PC-3 (cell line): Measurements from ENCODE around the gene CAPN8.

Experiments used
- EZH2 ChIP-seq: fragments of 300-600 bp; sonication (generic); IDR thresholded peaks from one replicate; pipeline ENCODE4 v1.6.1; 2017; ENCODE audit warnings: antibody characterized with exemption, mild to moderate bottlenecking, low read length; ENCODE audit not compliant: unreplicated experiment
- EZH2phosphoT487 ChIP-seq: fragments of 300-600 bp; sonication (generic); IDR thresholded peaks from 2 replicates; pipeline ENCODE4 v1.6.1; 2018; ENCODE audit warnings: mild to moderate bottlenecking, antibody characterized with exemption, low read length, borderline replicate concordance
- TF ChIP-seq, protein P1 (sequence below): fragments of 300-600 bp; sonication (generic); conservative IDR thresholded peaks from 2 replicates; pipeline ENCODE4 v1.5.1; 2017; ENCODE audit warnings: antibody characterized with exemption, low read depth, mild to moderate bottlenecking, low read length

GRCh38 chr1:223712194-223712849 is 46.8 kb upstream of the CAPN8 start, which contains the start of gene CAPN2:
- TF ChIP-seq, protein P1, sequence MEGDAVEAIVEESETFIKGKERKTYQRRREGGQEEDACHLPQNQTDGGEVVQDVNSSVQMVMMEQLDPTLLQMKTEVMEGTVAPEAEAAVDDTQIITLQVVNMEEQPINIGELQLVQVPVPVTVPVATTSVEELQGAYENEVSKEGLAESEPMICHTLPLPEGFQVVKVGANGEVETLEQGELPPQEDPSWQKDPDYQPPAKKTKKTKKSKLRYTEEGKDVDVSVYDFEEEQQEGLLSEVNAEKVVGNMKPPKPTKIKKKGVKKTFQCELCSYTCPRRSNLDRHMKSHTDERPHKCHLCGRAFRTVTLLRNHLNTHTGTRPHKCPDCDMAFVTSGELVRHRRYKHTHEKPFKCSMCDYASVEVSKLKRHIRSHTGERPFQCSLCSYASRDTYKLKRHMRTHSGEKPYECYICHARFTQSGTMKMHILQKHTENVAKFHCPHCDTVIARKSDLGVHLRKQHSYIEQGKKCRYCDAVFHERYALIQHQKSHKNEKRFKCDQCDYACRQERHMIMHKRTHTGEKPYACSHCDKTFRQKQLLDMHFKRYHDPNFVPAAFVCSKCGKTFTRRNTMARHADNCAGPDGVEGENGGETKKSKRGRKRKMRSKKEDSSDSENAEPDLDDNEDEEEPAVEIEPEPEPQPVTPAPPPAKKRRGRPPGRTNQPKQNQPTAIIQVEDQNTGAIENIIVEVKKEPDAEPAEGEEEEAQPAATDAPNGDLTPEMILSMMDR, result peak; percentile 68
- TF ChIP-seq EZH2 (no peak), EZH2phosphoT487 (no peak)
